Suppressor macrophage treated with lipopolysaccharide for 1 hour (primary cell): Measurements from ENCODE around the gene GEN1.

Experiments used
- DNase-seq, 3 donors: peaks; one replicate each; pipeline ENCODE4 v3.0.0-alpha.2; 2020 to 2022

The GEN1 gene

GRCh38 chr2:17827316-17827715, 73.4 kb downstream of the GEN1 start:
- no peak for DNase-seq

DNA sequence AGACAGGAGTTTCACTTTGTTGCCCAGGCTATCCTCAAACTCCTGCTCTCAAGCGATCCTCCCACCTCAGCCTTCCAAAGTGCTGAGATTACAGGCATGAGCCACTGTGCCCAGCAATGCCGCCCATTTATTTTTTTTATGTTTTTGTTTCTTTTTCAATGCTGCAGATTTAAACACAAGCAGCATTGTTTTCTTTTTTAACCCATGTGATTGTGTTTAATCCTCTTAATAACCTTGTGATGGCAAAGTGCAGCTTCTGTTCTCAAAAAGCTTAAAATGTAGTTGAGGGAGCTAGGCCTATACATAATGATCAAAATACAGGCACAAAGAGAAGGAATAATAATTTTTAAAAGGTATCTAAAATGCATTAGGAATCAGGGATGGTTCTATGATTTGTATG, 73.8 kb downstream of the GEN1 start:
- no peak for DNase-seq

GRCh38 chr2:17830053-17831034, 76.4 kb downstream of the GEN1 start:
- peak; percentile 84 to 87 (median 86) for DNase-seq

GRCh38 chr2:17835516-17835915, 81.6 kb downstream of the GEN1 start:
- no peak for DNase-seq
